Stimulated activated CD8-positive, alpha-beta memory T cell treated with anti-CD3 and anti-CD28 coated beads, Interleukin-4, amount 100 ng/mL, for 24 hours (primary cell): ENCODE data around the gene ZNF750.
A peak's percentile ranks its signal among the peaks of the same experiment; 100 is the strongest.

Source experiments
- DNase-seq: peaks from one replicate; pipeline ENCODE4 v3.0.0-alpha.2; 2020; ENCODE audit warnings: low read depth

The ZNF750 gene

GRCh38 chr17:82859431-82860403 is 19.9 kb upstream of the ZNF750 start:
- peak; percentile 44 for DNase-seq

DNA sequence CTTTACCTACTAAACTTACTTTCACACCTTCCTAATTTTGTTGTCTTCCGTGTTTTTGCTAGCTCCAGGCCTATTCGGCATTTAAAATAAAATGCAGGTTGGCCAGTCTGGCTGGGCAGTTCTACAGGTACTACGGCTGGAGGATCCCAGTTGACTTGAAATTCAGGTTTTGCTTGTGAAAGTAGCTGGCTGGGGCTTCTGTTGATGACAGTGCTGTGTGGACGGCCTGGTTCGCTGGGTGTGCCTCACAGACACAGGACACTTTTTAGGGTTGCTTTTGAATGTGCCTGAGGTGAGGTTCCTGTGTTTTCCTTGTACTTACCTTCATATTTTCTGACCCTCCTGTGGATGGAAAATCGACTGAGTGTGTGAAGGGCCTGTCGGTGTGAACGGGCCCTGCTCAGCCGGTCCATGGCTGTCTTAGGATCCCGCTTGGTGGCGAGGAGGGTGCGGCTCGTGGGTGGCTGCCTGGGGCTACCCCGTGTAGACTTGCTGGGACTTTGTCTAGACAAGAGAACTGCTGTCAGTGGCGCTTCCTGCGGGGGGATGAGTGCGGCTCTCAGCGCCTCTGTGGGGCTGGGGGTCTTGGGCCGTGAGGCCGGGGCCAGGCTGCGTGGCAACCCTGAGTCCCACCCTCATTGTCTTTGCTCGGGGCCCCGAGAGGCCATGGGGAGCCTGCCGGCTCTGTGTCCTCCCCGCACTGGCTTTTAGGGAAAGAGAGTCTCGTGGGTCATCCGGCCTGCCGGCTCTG is 18.7 kb upstream of the ZNF750 start:
- no peak for DNase-seq

GRCh38 chr17:82856361-82856760 is 16.5 kb upstream of the ZNF750 start:
- no peak for DNase-seq

GRCh38 chr17:82854226-82854625 is 14.4 kb upstream of the ZNF750 start:
- no peak for DNase-seq

DNA sequence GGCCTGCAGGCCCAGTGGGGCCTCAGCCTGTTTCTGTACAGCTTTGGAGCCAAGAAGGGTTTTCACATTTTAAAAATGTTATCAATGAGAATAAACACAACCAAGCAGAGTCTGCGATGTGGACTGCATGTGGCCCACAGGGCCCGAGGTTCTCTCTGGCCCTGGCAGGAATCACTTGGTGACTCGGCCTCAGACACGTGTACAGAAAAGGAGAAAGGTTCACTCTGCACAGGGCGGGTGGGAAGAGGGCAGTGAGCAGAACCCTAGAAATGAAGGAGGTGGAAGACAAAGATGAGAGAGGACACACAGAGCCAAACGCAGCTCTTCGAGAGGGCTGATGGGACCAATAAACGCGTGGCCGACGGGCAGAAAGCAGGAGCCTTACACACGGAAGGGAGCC is 11.6 kb upstream of the ZNF750 start:
- DNase-seq = no peak

- DNase-seq = no peak
These were observed 9.5 kb upstream of the ZNF750 start for GRCh38 chr17:82849076-82849945.

DNA sequence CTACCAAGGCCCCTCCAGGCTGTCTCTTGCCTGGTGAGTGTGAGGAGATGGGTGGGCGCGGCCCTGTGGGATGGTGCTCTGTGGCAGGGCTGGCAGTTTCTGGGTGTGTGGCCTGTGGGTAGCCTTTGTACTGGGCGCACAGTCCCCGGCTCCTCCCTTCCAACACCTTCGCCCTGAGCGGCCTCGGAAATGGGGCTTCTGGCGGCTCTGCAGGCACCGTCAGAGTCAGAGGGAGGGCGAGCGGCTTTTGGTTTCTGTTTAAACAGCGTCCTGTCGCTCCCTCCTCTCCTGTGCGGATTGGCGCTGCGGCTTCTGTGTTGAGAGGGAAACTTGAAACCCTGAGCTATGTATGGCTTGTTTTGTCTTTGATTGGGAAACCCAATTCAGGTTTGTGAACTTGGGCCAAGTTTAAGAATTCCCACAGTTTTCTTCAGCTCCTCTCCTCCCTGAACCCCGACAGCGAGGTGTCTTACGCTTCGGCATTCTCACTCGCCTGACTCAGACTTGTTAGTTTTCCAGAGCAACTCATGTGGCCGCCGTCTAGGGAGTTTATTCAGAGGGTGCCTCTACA is 8.3 kb upstream of the ZNF750 start:
- DNase-seq = no peak

- no peak for DNase-seq
These were observed 6.4 kb upstream of the ZNF750 start for GRCh38 chr17:82846061-82846691.

GRCh38 chr17:82845163-82845807 is 5.5 kb upstream of the ZNF750 start:
- no peak for DNase-seq

DNA sequence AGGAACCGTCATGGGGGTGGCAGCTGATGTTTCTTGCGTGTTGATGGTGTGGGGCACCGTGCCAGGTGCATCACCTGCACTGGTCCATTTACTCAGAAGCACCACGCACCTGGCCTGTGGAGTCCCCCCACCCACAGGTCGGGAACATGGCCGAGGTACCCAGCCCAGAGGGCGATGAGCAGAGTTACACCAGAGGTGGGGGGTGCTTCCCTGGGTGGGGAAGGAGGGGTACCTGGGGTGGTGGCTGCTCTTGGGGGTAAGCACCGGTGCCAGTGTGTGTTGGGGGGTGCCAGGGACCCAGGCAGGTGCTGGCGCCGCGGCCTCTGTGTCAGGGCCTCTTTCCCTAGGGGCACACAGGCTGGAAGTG is 5.0 kb upstream of the ZNF750 start:
- DNase-seq = no peak

- no peak for DNase-seq
These were observed 4.3 kb upstream of the ZNF750 start for GRCh38 chr17:82843904-82844680.

DNA sequence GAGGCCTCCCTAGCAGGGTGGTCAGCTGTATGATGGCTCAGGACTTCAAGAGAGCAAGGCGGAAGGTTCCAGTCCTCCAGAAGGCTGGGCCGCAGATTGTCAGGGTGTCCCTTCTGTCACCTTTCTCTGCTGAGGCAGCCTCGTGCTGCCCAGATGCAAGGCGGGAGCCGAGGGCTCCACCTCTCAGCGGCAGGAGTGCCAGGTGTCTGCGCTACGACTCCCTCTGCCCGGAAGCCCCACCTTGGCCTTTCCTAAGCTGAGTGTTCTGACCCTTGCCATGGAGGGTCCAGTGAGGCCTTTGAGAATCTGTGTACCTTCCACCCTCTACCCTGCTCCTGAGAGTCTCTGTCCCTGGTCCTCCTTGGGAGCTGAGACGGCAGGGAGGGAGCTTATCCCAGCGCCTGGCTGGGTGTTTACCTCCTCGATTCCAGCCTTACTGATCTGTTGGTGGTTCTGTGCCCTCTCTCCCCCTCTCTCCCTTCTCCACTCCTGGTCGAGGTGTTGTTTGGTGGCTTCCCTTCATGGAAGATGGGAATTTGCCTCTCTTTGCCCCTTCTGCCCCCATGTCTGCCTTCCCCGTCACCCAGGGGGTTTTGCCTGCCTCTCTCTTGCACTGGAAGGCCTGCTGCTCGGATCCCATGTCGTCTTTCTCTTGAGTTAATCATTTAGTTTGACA is 2.2 kb upstream of the ZNF750 start:
- no peak for DNase-seq

GRCh38 chr17:82840431-82840831 is 609 bp upstream of the ZNF750 start:
- DNase-seq = no peak

- no peak for DNase-seq
These were observed 1.3 kb downstream of the ZNF750 start for GRCh38 chr17:82838386-82839063.

GRCh38 chr17:82837586-82838320 is 2.1 kb downstream of the ZNF750 start:
- no peak for DNase-seq

DNA sequence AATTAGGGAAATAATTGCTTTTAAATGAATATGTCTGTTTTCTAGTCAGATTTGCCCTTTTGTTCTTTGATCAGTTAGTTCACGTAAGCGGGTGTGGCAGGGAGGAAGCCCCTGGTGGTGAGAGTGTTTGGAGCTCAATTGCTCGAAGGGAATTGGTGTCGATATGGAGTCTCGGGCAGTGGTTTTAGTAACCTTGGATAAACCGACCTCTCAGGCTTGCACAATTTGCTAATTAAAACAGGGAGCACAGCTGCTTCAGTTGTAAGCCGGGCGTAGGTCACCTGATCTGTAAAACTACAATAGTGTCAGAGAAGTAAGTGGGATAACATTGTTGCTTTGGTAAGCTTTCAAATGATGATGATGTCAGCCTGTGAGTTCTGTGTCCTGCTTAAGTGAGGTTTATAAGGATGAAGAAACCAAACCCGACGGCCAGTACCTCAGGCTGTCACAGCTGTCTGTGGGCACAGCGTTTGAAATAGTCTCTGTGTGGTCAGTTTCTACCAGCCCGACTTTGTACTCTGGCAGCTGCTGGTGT is 2.9 kb downstream of the ZNF750 start:
- DNase-seq = no peak

DNA sequence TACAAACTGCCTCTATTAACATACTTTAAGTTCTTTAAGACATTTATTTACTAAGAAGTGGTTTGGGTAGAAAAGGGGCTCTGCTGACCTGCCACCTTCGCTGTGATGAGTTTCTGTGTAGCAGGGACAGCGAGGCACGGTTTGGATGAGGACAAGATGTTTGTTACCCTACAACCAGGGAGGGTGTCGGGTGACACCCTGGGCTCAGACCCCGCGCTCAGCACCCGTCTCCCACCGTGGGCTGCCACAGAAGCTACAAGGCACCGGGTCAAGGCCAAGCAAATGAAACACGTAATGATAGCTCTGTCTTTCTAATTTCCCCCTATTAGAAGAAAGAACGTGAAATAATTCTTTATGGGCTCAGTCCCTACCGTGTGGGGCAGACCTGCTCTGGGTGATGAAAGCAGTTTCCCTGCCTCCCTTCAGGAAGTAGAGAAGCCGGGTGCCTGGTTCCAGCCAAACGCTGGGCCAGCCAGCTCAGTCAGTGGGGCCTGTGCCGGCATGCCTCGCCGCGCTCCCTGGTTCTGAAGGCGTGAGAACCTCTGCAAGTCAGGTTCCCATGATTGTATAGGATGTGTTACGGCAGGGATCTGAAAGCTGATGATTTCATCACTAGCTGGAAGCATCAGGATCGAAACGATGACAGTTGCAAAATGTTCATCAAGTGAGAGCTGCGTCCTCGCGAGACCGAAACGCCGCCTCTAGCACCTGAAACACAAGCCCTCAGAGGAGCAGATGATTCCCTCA is 3.9 kb downstream of the ZNF750 start:
- no peak for DNase-seq
